SK-N-SH treated with all-trans-retinoic acid at 6 μM for 48 hours (cell line): ENCODE data around the gene ARGLU1.

Experiments
- ATAC-seq: fragments of 200-7000 bp; cut with Tn5 transposase; 3 replicates; pipeline ENCODE4 v1.9.1; 2020; ENCODE audit warnings: mild to moderate bottlenecking, moderate library complexity
- ARNTL ChIP-seq: fragments of 450-650 bp; formaldehyde crosslinking; IDR thresholded peaks from 2 replicates; pipeline ENCODE4 v1.5.0; 2020; ENCODE audit warnings: low read depth, mild to moderate bottlenecking, moderate library complexity, borderline replicate concordance
- BACH2 ChIP-seq: fragments of 250-450 bp; sonication (Bioruptor Pico); IDR thresholded peaks from 2 replicates; pipeline ENCODE4 v1.9.0; 2021; ENCODE audit warnings: mild to moderate bottlenecking, borderline replicate concordance
- CSDC2 ChIP-seq: fragments of 250-450 bp; sonication (Bioruptor Pico); IDR thresholded peaks from 2 replicates; pipeline ENCODE4 v1.5.0; 2020; ENCODE audit warnings: mild to moderate bottlenecking, moderate library complexity
- GLIS3 ChIP-seq: fragments of 250-450 bp; sonication (Bioruptor Pico); IDR thresholded peaks from 2 replicates; pipeline ENCODE4 v1.5.0; 2020; ENCODE audit warnings: mild to moderate bottlenecking, moderate library complexity
- ISL1 ChIP-seq: fragments of 250-450 bp; sonication (Bioruptor Pico); IDR thresholded peaks from 2 replicates; pipeline ENCODE4 v2.1.2; 2022; ENCODE audit warnings: mild to moderate bottlenecking, moderate library complexity
- SNAI2 ChIP-seq: fragments of 250-450 bp; sonication (Bioruptor Pico); IDR thresholded peaks from 2 replicates; pipeline ENCODE4 v1.5.0; 2020; ENCODE audit warnings: mild to moderate bottlenecking, moderate library complexity
- TCF4 ChIP-seq: fragments of 250-450 bp; sonication (Bioruptor Pico); IDR thresholded peaks from 2 replicates; pipeline ENCODE4 v1.8.0; 2021; ENCODE audit warnings: mild to moderate bottlenecking, moderate library complexity, borderline replicate concordance
- ZC3H10 ChIP-seq: fragments of 250-450 bp; sonication (Bioruptor Pico); IDR thresholded peaks from 2 replicates; pipeline ENCODE4 v1.5.1; 2021; ENCODE audit warnings: mild to moderate bottlenecking, moderate library complexity
- ZFP3 ChIP-seq: fragments of 250-450 bp; sonication (Bioruptor Pico); IDR thresholded peaks from 2 replicates; pipeline ENCODE4 v1.5.0; 2020; ENCODE audit warnings: mild to moderate bottlenecking, moderate library complexity
- ZFP30 ChIP-seq: fragments of 450-650 bp; formaldehyde crosslinking; IDR thresholded peaks from 2 replicates; pipeline ENCODE4 v1.5.0; 2022; ENCODE audit warnings: mild to moderate bottlenecking, moderate library complexity
- ZNF565 ChIP-seq: fragments of 450-650 bp; formaldehyde crosslinking; conservative IDR thresholded peaks from 2 replicates; pipeline ENCODE4 v1.5.0; 2020; ENCODE audit warnings: low read depth, mild to moderate bottlenecking, moderate library complexity
- ZNF70 ChIP-seq: fragments of 450-650 bp; formaldehyde crosslinking; IDR thresholded peaks from 2 replicates; pipeline ENCODE4 v1.5.0; 2020; ENCODE audit warnings: mild to moderate bottlenecking, moderate library complexity
- ZNF8 ChIP-seq: fragments of 450-650 bp; formaldehyde crosslinking; IDR thresholded peaks from 2 replicates; pipeline ENCODE4 v1.5.0; 2020; ENCODE audit warnings: mild to moderate bottlenecking, moderate library complexity
- TF ChIP-seq, protein P1 (sequence below): fragments of 250-450 bp; sonication (Bioruptor Pico); IDR thresholded peaks from 2 replicates; pipeline ENCODE4 v1.8.0; 2020; ENCODE audit warnings: mild to moderate bottlenecking, moderate library complexity, borderline replicate concordance
- TF ChIP-seq, protein P2 (sequence below): fragments of 250-450 bp; sonication (Bioruptor Pico); IDR thresholded peaks from 2 replicates; pipeline ENCODE4 v1.5.1; 2020; ENCODE audit warnings: low read depth, mild to moderate bottlenecking, moderate library complexity
- TF ChIP-seq, protein P3 (sequence below): fragments of 250-450 bp; sonication (Bioruptor Pico); IDR thresholded peaks from 2 replicates; pipeline ENCODE4 v1.8.0; 2021; ENCODE audit warnings: low read depth, mild to moderate bottlenecking, moderate library complexity, borderline replicate concordance
- TF ChIP-seq, protein P4 (sequence below): fragments of 250-450 bp; sonication (Bioruptor Pico); IDR thresholded peaks from 2 replicates; pipeline ENCODE4 v1.5.0; 2020; ENCODE audit warnings: mild to moderate bottlenecking, moderate library complexity
- TF ChIP-seq, protein P5 (sequence below): fragments of 250-450 bp; sonication (Bioruptor Pico); IDR thresholded peaks from 2 replicates; pipeline ENCODE4 v1.5.1; 2021; ENCODE audit warnings: mild to moderate bottlenecking, moderate library complexity

Gene ARGLU1

DNA sequence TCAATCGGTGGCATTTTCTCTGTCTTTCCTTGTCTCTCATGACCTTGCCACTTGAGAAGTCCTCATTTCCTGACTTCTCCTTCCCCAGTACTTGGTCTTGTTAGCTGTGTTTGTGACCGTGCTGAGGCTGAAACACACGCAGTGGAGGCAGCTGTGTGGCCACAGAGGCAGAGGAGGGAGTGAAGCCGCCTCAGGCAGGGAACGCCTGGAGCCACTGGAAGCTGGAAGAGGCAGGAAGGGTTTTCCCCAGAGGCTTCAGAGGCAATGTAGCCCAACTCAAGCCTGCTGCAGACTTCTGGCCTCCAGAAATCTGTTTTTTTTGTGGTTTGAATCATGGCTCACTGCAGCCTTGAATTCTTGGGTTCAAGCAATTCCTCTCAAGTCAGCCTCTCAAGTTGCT, 29.2 kb upstream of the ARGLU1 start:
- TF ChIP-seq ZFP3 (CRISPR knock-in tag) (no peak), ZNF70 (CRISPR knock-in tag) (no peak), SNAI2 (CRISPR knock-in tag) (no peak), ISL1 (CRISPR knock-in tag) (no peak), CSDC2 (CRISPR knock-in tag) (no peak)
- ATAC-seq, result no peak

DNA sequence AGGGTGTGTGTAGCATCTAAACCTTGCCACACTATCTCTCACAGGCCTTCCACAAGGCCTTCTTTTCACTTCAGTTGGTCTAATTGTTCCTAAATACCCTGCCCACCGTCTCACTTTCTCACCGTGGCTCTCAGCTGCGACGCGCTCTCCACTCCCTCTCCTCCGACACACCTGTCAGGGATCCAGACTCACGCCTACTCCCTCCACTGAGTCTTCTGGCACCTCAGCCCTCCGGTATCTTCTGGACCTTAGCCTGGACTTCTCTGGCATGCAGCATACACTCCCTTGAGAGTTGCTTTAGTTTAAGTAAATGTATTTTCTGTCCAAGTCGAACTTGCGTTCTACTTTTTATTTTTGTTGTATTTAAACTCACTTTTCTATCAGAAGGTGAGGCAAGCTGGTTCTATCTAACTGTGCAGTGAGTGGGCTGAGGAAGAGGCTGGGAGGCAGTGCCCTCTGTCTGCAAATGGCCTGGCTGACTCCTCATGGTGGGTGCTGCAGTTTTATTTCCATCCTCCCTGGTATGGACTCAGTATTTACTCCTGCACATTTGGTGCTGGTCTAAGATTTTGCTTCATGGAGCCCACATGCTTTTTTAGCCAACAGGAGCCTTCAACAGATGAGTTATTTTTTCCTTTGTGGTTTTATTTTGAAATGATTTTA, 28.5 kb upstream of the ARGLU1 start:
- no peak for ATAC-seq
- no peak for TF ChIP-seq ZNF8 (CRISPR knock-in tag)
- TF ChIP-seq, protein P1, sequence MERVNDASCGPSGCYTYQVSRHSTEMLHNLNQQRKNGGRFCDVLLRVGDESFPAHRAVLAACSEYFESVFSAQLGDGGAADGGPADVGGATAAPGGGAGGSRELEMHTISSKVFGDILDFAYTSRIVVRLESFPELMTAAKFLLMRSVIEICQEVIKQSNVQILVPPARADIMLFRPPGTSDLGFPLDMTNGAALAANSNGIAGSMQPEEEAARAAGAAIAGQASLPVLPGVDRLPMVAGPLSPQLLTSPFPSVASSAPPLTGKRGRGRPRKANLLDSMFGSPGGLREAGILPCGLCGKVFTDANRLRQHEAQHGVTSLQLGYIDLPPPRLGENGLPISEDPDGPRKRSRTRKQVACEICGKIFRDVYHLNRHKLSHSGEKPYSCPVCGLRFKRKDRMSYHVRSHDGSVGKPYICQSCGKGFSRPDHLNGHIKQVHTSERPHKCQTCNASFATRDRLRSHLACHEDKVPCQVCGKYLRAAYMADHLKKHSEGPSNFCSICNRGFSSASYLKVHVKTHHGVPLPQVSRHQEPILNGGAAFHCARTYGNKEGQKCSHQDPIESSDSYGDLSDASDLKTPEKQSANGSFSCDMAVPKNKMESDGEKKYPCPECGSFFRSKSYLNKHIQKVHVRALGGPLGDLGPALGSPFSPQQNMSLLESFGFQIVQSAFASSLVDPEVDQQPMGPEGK (CRISPR knock-in tag), result no peak
- TF ChIP-seq, protein P2, sequence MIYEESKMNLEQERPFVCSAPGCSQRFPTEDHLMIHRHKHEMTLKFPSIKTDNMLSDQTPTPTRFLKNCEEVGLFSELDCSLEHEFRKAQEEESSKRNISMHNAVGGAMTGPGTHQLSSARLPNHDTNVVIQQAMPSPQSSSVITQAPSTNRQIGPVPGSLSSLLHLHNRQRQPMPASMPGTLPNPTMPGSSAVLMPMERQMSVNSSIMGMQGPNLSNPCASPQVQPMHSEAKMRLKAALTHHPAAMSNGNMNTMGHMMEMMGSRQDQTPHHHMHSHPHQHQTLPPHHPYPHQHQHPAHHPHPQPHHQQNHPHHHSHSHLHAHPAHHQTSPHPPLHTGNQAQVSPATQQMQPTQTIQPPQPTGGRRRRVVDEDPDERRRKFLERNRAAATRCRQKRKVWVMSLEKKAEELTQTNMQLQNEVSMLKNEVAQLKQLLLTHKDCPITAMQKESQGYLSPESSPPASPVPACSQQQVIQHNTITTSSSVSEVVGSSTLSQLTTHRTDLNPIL (CRISPR knock-in tag), result no peak

DNA sequence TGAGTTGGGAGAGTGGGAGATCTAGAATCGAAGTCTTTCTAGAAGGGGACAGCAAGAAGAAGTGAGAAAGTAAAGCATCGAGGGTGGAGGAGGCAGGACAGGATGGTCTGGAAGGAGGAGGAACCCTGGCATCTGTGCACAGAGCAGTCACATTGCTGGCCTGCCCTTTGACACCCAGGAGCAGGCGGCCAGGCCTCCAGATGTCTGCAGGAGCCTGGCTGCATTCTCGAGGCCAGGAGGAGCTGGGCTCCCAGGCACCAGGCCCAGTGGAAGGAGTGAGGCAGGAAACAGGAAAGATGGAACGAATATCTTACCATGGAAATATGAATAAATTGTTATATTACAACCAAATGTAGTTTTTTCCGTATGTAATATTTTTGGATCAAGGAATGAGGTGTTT, 27.7 kb upstream of the ARGLU1 start:
- ATAC-seq, result no peak

DNA sequence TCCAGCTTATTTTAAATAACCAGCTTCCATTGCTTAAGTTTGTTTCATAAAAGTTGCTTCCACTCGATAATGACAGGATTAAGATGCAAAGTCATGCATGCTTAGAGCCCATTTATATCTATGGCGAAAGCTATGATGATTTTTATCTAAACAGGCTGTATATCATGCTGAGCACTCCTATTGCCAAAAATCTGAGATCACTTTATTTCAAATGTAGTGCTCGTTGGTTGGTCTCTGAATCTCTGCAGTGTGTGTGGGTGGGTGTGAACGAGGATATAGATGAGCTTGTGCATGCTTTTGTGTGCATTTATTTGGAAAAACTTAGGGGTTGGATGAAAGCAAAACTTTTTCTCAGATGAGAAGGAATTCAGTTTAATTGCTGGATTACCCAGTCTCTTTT, 27.0 kb upstream of the ARGLU1 start:
- no peak for TF ChIP-seq GLIS3
- ATAC-seq, result no peak

More for the DNA sequence above, 27.7 kb upstream of the ARGLU1 start:
- TF ChIP-seq, protein P3, sequence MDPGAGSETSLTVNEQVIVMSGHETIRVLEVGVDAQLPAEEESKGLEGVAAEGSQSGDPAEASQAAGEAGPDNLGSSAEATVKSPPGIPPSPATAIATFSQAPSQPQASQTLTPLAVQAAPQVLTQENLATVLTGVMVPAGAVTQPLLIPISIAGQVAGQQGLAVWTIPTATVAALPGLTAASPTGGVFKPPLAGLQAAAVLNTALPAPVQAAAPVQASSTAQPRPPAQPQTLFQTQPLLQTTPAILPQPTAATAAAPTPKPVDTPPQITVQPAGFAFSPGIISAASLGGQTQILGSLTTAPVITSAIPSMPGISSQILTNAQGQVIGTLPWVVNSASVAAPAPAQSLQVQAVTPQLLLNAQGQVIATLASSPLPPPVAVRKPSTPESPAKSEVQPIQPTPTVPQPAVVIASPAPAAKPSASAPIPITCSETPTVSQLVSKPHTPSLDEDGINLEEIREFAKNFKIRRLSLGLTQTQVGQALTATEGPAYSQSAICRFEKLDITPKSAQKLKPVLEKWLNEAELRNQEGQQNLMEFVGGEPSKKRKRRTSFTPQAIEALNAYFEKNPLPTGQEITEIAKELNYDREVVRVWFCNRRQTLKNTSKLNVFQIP (CRISPR knock-in tag), result no peak
- TF ChIP-seq BACH2, result no peak
- TF ChIP-seq, protein P4, sequence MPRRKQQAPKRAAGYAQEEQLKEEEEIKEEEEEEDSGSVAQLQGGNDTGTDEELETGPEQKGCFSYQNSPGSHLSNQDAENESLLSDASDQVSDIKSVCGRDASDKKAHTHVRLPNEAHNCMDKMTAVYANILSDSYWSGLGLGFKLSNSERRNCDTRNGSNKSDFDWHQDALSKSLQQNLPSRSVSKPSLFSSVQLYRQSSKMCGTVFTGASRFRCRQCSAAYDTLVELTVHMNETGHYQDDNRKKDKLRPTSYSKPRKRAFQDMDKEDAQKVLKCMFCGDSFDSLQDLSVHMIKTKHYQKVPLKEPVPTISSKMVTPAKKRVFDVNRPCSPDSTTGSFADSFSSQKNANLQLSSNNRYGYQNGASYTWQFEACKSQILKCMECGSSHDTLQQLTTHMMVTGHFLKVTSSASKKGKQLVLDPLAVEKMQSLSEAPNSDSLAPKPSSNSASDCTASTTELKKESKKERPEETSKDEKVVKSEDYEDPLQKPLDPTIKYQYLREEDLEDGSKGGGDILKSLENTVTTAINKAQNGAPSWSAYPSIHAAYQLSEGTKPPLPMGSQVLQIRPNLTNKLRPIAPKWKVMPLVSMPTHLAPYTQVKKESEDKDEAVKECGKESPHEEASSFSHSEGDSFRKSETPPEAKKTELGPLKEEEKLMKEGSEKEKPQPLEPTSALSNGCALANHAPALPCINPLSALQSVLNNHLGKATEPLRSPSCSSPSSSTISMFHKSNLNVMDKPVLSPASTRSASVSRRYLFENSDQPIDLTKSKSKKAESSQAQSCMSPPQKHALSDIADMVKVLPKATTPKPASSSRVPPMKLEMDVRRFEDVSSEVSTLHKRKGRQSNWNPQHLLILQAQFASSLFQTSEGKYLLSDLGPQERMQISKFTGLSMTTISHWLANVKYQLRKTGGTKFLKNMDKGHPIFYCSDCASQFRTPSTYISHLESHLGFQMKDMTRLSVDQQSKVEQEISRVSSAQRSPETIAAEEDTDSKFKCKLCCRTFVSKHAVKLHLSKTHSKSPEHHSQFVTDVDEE (CRISPR knock-in tag), result no peak
- TF ChIP-seq ARNTL, result no peak
- TF ChIP-seq ISL1 (CRISPR knock-in tag), result no peak
- TF ChIP-seq, all 23 proteins: peak for 0

DNA sequence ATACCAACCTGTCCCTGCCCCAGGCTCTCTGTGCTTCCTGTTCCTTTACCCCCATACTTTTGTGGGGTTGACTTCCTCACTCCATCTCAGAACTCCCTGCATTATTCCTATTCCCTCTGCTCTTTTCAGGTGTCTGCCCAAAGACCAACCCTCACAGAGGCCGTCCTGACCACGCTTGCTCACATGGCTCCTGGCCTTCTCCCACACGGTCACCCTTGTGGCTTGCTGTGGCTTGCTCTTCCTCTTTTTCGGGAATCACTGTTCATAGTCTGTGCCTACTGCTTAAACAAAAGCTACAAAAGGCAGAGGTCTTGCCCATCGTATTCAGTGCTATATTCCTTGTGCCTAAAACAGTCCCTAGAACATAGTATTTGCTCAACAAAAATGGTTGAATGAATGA, 25.2 kb upstream of the ARGLU1 start:
- ATAC-seq, result no peak

More for the DNA sequence above, 25.2 kb upstream of the ARGLU1 start:
- no peak for TF ChIP-seq GLIS3
- TF ChIP-seq, protein P4 (CRISPR knock-in tag), result no peak
- TF ChIP-seq, protein P5, sequence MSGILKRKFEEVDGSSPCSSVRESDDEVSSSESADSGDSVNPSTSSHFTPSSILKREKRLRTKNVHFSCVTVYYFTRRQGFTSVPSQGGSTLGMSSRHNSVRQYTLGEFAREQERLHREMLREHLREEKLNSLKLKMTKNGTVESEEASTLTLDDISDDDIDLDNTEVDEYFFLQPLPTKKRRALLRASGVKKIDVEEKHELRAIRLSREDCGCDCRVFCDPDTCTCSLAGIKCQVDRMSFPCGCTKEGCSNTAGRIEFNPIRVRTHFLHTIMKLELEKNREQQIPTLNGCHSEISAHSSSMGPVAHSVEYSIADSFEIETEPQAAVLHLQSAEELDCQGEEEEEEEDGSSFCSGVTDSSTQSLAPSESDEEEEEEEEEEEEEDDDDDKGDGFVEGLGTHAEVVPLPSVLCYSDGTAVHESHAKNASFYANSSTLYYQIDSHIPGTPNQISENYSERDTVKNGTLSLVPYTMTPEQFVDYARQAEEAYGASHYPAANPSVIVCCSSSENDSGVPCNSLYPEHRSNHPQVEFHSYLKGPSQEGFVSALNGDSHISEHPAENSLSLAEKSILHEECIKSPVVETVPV, result no peak
- TF ChIP-seq ZNF565 (CRISPR knock-in tag), result no peak
- TF ChIP-seq, protein P3 (CRISPR knock-in tag), result no peak
- no peak for TF ChIP-seq ARNTL
- TF ChIP-seq, protein P2 (CRISPR knock-in tag), result no peak
- TF ChIP-seq ZC3H10 (CRISPR knock-in tag), result no peak
- TF ChIP-seq TCF4 (CRISPR knock-in tag), result no peak
- no peak for TF ChIP-seq ZFP30 (CRISPR knock-in tag)
